Endothelial cell of umbilical vein (primary cell): ENCODE data around the gene MYO1H. TPM values are rescaled to one million over a fixed set of nuclear protein-coding genes. Genes with fewer than 3 reads are reported as not detected.

Source experiments
- BruUV-seq: library from RNA; stranded (reverse); fragments of 400-500 nt; replicated peaks from 2 replicates; lab custom pipeline; 2021; lab: Mats Ljungman, UMichigan
- CTCF ChIA-PET: fragments of 300-600, 350-600 bp; sonication (Branson Sonifier 250); formaldehyde crosslinking; loops from one replicate; lab custom pipeline; 2021; ENCODE audit warnings: antibody characterized with exemption, inconsistent platforms; lab: Charles Lee
- POLR2A ChIA-PET: fragments of 300-600, 350-600 bp; sonication (Branson Sonifier 250); formaldehyde crosslinking; loops from one replicate; lab custom pipeline; 2021; ENCODE audit warnings: antibody characterized with exemption, inconsistent platforms; lab: Charles Lee
- DNase-seq: peaks from one replicate; pipeline ENCODE4 v3.0.0-alpha.2; 2011; ENCODE audit warnings: low read depth, low spot score
- FAIRE-seq: peaks from 2 replicates; lab custom pipeline; 2011; peaks lifted over from hg19 to GRCh38; lab: Jason Lieb, UNC
- H2AFZ ChIP-seq: 2 replicates; pipeline ENCODE4 v1.6.0; 2012; ENCODE audit warnings: low read depth, low read length, control low read depth, inconsistent platforms
- H3K27ac ChIP-seq: 2 replicates; pipeline ENCODE4 v1.5.1; 2011; ENCODE audit warnings: low read depth, mild to moderate bottlenecking, control low read depth, low read length, moderate library complexity; ENCODE audit not compliant: insufficient read depth
- H3K27me3 ChIP-seq, 2 experiments: 2 replicates each; pipeline versions ENCODE4 v1.6.0 to v1.6.1; 2011; ENCODE audit warnings: low read length in 2 of 2, mixed read lengths in 1 of 2; ENCODE audit not compliant: control insufficient read depth in 2 of 2, insufficient read depth in 2 of 2
- H3K36me3 ChIP-seq, 2 experiments: 2 replicates in 1 of 2; 3 replicates in 1 of 2; pipeline ENCODE4 v1.5.1; 2011; ENCODE audit warnings: low read length in 2 of 2, mild to moderate bottlenecking in 1 of 2, moderate library complexity in 1 of 2; ENCODE audit not compliant: control insufficient read depth in 2 of 2, insufficient read depth in 2 of 2; ENCODE audit errors: extremely low read depth in 1 of 2
- H3K4me1 ChIP-seq: 3 replicates; pipeline ENCODE4 v1.5.1; 2011; ENCODE audit warnings: mild to moderate bottlenecking, low read length; ENCODE audit not compliant: control insufficient read depth, insufficient read depth; ENCODE audit errors: extremely low read depth
- H3K4me2 ChIP-seq: 2 replicates; pipeline ENCODE4 v1.6.1; 2011; ENCODE audit warnings: low read length, control low read depth, mixed read lengths; ENCODE audit not compliant: insufficient read depth
- H3K4me3 ChIP-seq, 3 experiments: fragments of 200-600 bp in 1 of 3; sonication (generic), shearing (Covaris generic) in 1 of 3; replicated peaks in 1 of 3; 2 replicates each; pipeline ENCODE4 v1.5.1; 2011 to 2016; ENCODE audit warnings: control low read depth in 3 of 3, low read length in 3 of 3, mild to moderate bottlenecking in 2 of 3, inconsistent platforms in 1 of 3, low read depth in 1 of 3, moderate library complexity in 1 of 3; ENCODE audit not compliant: insufficient read depth in 1 of 3
- H3K79me2 ChIP-seq: 2 replicates; pipeline ENCODE4 v1.6.0; 2012; ENCODE audit warnings: low read length, inconsistent platforms; ENCODE audit not compliant: control insufficient read depth, insufficient read depth
- H3K9ac ChIP-seq: replicated peaks from 2 replicates; pipeline ENCODE3; 2011; ENCODE audit warnings: low read length, control low read depth; ENCODE audit not compliant: insufficient read depth; ENCODE audit errors: extremely low read depth
- H3K9me1 ChIP-seq: replicated peaks from 3 replicates; pipeline ENCODE4 v1.6.0; 2011; ENCODE audit warnings: mild to moderate bottlenecking, low read length; ENCODE audit not compliant: control insufficient read depth, insufficient read depth; ENCODE audit errors: extremely low read depth
- H3K9me3 ChIP-seq: replicated peaks from 2 replicates; pipeline ENCODE4 v1.5.1; 2012; ENCODE audit warnings: low read length, inconsistent platforms; ENCODE audit not compliant: control insufficient read depth, insufficient read depth
- H4K20me1 ChIP-seq: replicated peaks from 2 replicates; pipeline ENCODE3; 2011; ENCODE audit warnings: mild to moderate bottlenecking, low read length; ENCODE audit not compliant: control insufficient read depth, insufficient read depth; ENCODE audit errors: extremely low read depth
- CTCF ChIP-seq, 2 donors: IDR thresholded peaks; 1 replicate in 1 of 2; 2 replicates in 1 of 2; pipeline ENCODE4 v1.5.1; 2011; ENCODE audit warnings: low read length in 2 of 2, mild to moderate bottlenecking in 2 of 2, moderate library complexity in 2 of 2, control low read depth in 1 of 2, inconsistent platforms in 1 of 2, low read depth in 1 of 2; ENCODE audit not compliant: insufficient read depth in 1 of 2; ENCODE audit errors: extremely low read depth in 1 of 2
- EZH2 ChIP-seq: IDR thresholded peaks from 2 replicates; pipeline ENCODE4 v1.6.1; 2012; ENCODE audit warnings: borderline replicate concordance, low read depth, mild to moderate bottlenecking, moderate library complexity, low read length, inconsistent platforms; ENCODE audit not compliant: severe bottlenecking
- FOS ChIP-seq: IDR thresholded peaks from 2 replicates; pipeline ENCODE4 v1.6.1; 2011; ENCODE audit warnings: mild to moderate bottlenecking, low read length, moderate library complexity, borderline replicate concordance; ENCODE audit not compliant: insufficient read depth
- GATA2 ChIP-seq: IDR thresholded peaks from 2 replicates; pipeline ENCODE4 v1.7.0; 2011; ENCODE audit warnings: low read depth, mild to moderate bottlenecking, moderate library complexity, mixed read lengths, low read length; ENCODE audit not compliant: insufficient read length, insufficient read depth
- JUN ChIP-seq: IDR thresholded peaks from 2 replicates; pipeline ENCODE4 v1.6.1; 2011; ENCODE audit warnings: borderline replicate concordance, low read depth; ENCODE audit not compliant: insufficient read length, insufficient read depth
- MAX ChIP-seq: IDR thresholded peaks from 2 replicates; pipeline ENCODE4 v1.6.1; 2011; ENCODE audit not compliant: insufficient read depth, insufficient read length
- MYC ChIP-seq: IDR thresholded peaks from one replicate; pipeline ENCODE4 v1.6.1; 2011; ENCODE audit warnings: mild to moderate bottlenecking, low read depth, low read length
- POLR2A ChIP-seq: IDR thresholded peaks from 2 replicates; pipeline ENCODE4 v1.6.1; 2012; ENCODE audit warnings: low read depth, mild to moderate bottlenecking, control low read depth, low read length
- POLR2AphosphoS5 ChIP-seq: IDR thresholded peaks from 2 replicates; pipeline ENCODE4 v1.6.1; 2012; ENCODE audit warnings: low read depth, mild to moderate bottlenecking, control low read depth, low read length, moderate library complexity; ENCODE audit not compliant: insufficient read depth
- dilution Hi-C: fragments of 300-500 bp; cut with MboI; formaldehyde crosslinking; loops from one replicate; pipeline ENCODE4 v1.15.0; 2019; ENCODE audit warnings: low sequenced_read_pairs; ENCODE audit not compliant: extremely low pct_ligation_motif_present
- intact Hi-C: fragments of 100-400 bp; cut with micrococcal nuclease; formaldehyde crosslinking; loops from one replicate; pipeline ENCODE4 v1.10.0; 2022
- polyA plus RNA-seq, 4 experiments: library from polyadenylated mRNA; depleted of rRNA in 3 of 4; stranded (reverse) in 3 of 4; unstranded in 1 of 4; fragments of >200 nt; gene quantifications; 2 replicates each; pipeline versions ENCODE4 v1.2.1 to v1.2.3, GENCODE V29; 2011 to 2012; ENCODE audit warnings: missing spikeins in 1 of 4
- total RNA-seq: library from RNA; stranded (reverse); gene quantifications from 2 replicates; pipeline ENCODE4 v1.2.3, GENCODE V29; 2021

The MYO1H gene
- total and polyA plus RNA-seq, 2 donors (not counting 3 experiments of a cell fraction or from before 2014, with no cell fraction given): not detected

- no peak for FAIRE-seq
- H3K4me2 ChIP-seq: no peak overlapping the region
- BruUV-seq: no TSS peak
- peaks cover 17 to 45% of the 10 kb centered on the region in 2 experiments for H3K36me3 ChIP-seq
- H3K4me1 ChIP-seq: no peaks in the 10 kb centered on the region
- no peaks in the 10 kb centered on the region for H3K79me2 ChIP-seq
- no peaks in the 10 kb centered on the region for H3K9me3 ChIP-seq
- no peak overlapping the region for H3K9ac ChIP-seq
- H3K4me3 ChIP-seq: no peak overlapping the region
- intact Hi-C loops (no loop called here), dilution Hi-C loops (no loop called here)
- H3K9me1 ChIP-seq: no peaks in the 10 kb centered on the region
- ChIA-PET POLR2A (no interaction called here), CTCF (interaction anchor here (1.1 to 3.8 kb wide), 5 partner anchors 9 to 91 kb away, joined by 3 to 17 read pairs (median 5); no protein-coding TSS in a partner anchor)
- no peak overlapping the region for H2AFZ ChIP-seq
- TF ChIP-seq MAX: no peak
- no peak for TF ChIP-seq MYC
- no peak for TF ChIP-seq POLR2A
- no peak for TF ChIP-seq EZH2
- no peak for TF ChIP-seq POLR2AphosphoS5
- TF ChIP-seq CTCF (IDR thresholded peaks at IDR 0.05; ENCODE audit: extremely low read depth in 1 of 2, insufficient read depth in 1 of 2, low read depth in 1 of 2, low read length in 2 of 2): no peak
- TF ChIP-seq JUN: no peak
- no peak for TF ChIP-seq FOS
- no peak for TF ChIP-seq GATA2
- no peak for DNase-seq
- H3K27ac ChIP-seq: no peak overlapping the region
- no peaks in the 10 kb centered on the region for H3K27me3 ChIP-seq
- no peaks in the 10 kb centered on the region for H4K20me1 ChIP-seq
These were observed 137.5 kb downstream of the MYO1H start for GRCh38 chr12:109485201-109485600.
